ENCODE results near the gene BCL2L13.
"Not testable (repeated sequence)": the region's sequence is repeated elsewhere in the genome, so short reads cannot be mapped to it uniquely, and the experiment has no call there.

The BCL2L13 gene

GRCh38 chr22:17732251-17732854 lies 93.8 kb downstream of the BCL2L13 start:
- no peak for FAIRE-seq

GRCh38 chr22:17733466-17733865 lies 94.9 kb downstream of the BCL2L13 start:
- FAIRE-seq, result no peak

- no peak for FAIRE-seq
These were observed 95.6 kb downstream of the BCL2L13 start for GRCh38 chr22:17734187-17734586.

DNA sequence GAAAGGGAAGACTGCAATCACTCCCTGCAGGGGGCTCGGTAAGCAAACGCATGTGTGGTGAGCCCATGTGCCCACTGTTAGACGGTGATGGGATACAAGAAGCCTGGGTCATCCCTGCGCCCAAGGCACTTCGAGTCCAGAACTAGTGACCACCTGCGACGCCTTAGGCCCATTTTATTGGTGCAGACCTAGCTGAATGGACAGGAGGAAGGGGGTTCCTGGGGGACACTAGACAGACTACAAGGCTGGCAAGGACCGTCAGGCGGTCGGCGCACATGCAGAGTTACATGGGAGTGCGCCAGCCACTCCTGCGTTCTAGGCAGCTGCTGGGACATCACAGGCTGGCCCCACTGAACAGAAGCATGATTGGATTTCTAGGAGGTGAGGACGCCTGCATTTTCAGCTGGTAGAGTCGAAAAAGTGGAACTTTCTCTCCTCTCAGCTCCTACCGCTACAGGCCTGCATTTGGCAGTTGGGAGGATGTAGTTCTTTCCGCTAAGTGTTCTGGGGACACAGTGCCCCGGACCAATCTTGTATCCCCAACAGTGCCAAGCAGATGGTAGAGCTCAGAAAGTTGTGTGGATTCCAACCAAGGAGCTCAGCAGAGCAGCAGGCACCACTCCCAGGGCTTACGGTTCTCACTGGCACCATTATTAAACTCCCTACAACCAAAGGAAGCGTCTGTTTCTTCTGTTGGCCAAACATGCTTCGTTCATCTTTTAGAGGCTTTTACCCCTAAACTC lies 100.0 kb downstream of the BCL2L13 start:
- no peak for FAIRE-seq

DNA sequence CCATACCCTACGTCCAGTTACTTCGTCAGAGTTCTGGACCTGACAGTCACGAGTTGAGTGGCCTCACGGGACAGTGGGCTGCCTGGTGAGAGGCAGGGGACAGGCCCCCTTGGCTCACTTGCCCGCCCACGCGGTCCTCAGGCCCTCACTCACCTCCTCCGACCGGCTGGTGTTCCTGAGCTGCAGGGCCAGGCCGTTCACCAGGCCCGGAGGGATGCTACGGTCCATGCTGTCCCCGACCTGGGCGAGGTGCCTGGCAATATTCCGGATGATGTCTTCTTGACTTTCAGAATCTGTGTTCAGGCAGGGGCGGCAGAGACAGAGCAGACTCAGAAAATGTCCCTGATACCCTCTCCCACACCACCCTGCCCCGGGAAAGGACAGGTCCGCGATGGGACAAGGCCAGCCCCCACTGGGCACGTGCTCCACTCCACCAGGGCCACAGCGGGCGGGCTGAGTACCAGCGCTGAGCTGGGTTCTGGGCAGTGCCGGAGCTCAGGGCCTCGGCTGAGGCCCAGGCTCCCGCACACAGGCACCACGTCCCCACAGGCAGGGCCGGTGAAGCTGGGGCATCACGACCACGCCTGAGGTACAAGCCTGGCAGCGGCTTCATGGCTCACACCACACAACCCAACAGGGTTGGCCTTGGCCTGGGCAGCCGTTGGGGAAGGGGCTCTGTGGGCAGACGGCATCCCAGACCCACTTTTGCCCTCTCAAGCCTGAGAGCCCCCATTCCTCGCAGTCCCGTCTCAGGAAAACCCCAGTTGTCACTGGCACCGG lies 100.8 kb downstream of the BCL2L13 start:
- no peak for FAIRE-seq

DNA sequence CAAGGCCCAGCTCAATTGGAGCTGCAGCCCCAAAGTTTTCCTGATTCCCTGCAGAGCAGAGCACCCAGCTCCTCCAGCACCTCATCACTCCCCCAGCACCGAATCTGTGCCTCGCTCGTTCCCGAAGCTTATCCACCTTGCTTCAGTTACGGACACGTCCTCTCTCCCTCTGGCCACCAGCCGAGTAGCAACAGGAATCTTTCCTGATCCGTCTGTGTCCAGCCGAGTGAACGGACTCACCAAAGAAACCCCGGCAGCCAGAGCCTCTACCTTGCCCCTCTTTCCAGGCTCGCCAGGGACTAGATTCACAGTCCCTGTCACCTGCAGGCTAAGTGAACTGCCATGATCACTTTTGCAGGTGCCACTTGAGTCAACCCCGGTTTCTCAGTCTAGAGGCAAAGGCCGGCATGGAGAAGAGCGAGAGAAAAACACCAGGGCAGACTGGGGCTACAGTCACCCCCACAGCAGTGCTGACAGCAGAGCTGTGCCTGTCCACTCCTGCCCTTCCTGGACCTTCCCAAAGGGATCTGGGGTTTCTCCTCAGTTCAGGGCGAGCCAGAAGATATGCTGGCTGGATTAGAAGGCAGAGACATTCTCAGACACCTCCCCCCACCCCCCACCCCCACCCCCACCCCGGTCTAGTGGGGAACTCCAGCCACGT lies 103.4 kb downstream of the BCL2L13 start:
- no peak for FAIRE-seq

DNA sequence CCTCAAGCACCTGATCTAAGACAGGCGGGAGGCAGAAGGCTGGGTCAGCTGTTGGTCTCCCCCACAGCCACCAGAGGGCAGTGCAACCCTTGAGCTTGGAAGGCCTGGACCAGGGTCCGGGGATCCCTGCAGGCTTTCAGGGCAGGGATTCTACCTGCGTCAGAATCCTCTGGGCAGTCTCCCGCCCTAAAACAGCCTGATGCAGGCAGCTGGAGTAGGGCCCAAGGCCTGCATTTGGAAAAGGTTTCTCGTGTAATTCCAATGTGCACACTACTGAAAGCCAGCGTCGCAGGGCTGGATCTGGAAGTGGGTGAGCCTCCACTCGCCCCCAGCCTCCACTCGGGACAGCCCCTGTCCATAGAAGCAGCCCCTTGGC lies 104.0 kb downstream of the BCL2L13 start:
- FAIRE-seq, result no peak

- FAIRE-seq, result no peak
These were observed 105.3 kb downstream of the BCL2L13 start for GRCh38 chr22:17743661-17744411.

DNA sequence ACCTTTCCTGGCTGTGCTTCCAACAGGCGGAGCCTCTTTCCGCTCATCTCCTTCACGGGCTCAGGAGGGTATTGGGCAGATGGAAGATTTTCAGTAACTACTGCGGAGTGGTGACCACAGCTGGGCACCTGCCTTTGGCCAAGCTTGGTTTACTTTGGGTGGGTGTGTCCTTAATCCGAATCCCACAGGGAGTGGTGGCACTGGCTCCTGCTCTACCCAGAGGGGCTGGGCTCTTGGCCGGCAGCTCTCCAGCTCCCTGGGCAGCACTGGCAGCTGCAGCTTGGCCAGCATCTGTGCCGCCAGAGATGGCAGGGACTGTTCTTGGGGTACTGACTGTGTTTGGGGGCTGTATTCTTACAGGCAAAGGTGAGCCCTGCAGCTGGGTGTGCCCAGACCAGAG lies 105.9 kb downstream of the BCL2L13 start:
- no peak for FAIRE-seq

DNA sequence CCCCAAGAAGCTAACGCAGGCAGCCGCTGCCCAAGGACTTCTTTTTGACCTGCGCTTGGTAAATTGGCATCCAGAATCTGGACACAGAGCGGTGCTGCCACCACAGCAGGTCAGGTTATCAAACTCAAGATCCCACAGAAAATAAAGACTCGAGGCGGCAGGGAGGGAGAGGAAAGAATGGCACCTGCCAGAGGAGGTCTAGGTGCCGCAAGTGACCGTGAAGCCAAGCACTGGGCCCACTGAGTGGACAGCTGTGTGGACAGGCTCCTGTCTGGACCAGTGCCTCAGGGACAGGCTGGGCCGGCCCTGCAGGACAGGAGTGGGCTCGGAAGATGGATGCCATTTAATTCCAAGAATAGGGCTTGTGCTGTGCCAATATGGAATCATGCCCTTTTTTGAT lies 108.4 kb downstream of the BCL2L13 start:
- no peak for FAIRE-seq

GRCh38 chr22:17748555-17749353 lies 110.2 kb downstream of the BCL2L13 start:
- no peak for FAIRE-seq

GRCh38 chr22:17749605-17750395 lies 111.2 kb downstream of the BCL2L13 start:
- FAIRE-seq, result no peak

- no peak for FAIRE-seq
These were observed 113.0 kb downstream of the BCL2L13 start for GRCh38 chr22:17751596-17751995.

GRCh38 chr22:17753401-17753989 lies 114.9 kb downstream of the BCL2L13 start:
- FAIRE-seq, result no peak

- FAIRE-seq, result no peak
These were observed 115.8 kb downstream of the BCL2L13 start for GRCh38 chr22:17754233-17754925.

DNA sequence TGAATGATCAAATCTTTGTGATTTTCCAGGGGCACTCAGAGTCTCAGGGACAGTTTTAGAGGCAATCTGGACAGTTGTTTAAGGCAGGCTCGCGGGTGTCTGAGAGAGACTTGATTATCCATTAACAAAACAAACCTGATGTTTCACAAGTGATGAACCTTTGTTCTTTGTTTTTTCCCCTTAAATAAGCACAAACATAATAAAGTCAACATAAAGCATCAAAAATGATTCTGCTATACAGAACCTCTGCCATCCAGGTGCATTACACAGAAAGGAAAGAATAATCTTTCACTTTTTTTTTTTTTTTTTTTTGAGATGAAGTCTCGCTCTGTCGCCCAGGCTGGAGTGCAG lies 122.6 kb downstream of the BCL2L13 start:
- no peak for FAIRE-seq

GRCh38 chr22:17763442-17763841 lies 124.9 kb downstream of the BCL2L13 start:
- not testable (repeated sequence) for FAIRE-seq

- FAIRE-seq, result no peak
These were observed 125.5 kb downstream of the BCL2L13 start for GRCh38 chr22:17764036-17764435.

DNA sequence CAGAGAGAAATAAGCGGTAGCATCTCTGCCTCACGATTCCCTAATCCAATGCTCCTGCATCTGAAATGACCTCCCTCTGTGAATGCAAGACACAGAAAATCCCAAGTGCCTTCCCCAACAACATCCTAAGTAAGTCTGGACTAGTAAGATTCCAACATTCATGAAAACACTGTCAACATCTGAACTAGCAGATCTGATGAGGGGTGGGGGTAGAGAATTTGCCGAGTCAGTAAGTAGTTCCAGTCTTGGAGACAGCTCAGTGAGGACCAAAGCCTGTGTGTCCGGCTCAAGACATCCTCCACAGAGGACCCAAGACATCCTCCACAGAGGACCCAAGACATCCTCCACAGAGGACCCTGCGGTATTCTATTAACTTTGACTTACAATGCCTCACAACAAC lies 126.3 kb downstream of the BCL2L13 start:
- FAIRE-seq, result not testable (repeated sequence)

All from TTC549 (cell line).